Keratinocyte (primary cell): ENCODE results near the gene CDKN2AIP. TPM values are rescaled to one million over a fixed set of nuclear protein-coding genes. Genes with fewer than 3 reads are reported as not detected.

Experiments used
- DNase-seq: peaks from one replicate; pipeline ENCODE4 v3.0.0-alpha.2; 2011; ENCODE audit warnings: low read depth, missing footprints, low spot score
- FAIRE-seq: peaks from 2 replicates; lab custom pipeline; 2011; peaks lifted over from hg19 to GRCh38; lab: Jason Lieb, UNC
- H2AFZ ChIP-seq: 2 replicates; pipeline ENCODE4 v1.6.0; 2012; ENCODE audit warnings: low read length, control low read depth, inconsistent platforms; ENCODE audit not compliant: control insufficient read depth
- H3K27ac ChIP-seq: 2 replicates; pipeline ENCODE4 v1.5.1; 2011; ENCODE audit warnings: low read length; ENCODE audit not compliant: control insufficient read depth, insufficient read depth
- H3K27me3 ChIP-seq: 3 replicates; pipeline ENCODE4 v1.6.0; 2011; ENCODE audit warnings: low read length; ENCODE audit not compliant: control insufficient read depth, insufficient read depth; ENCODE audit errors: extremely low read depth
- H3K36me3 ChIP-seq, 2 experiments: 2 replicates in 1 of 2; 3 replicates in 1 of 2; pipeline ENCODE4 v1.5.1; 2011; ENCODE audit warnings: low read length in 2 of 2, mild to moderate bottlenecking in 1 of 2; ENCODE audit not compliant: control insufficient read depth in 2 of 2, insufficient read depth in 2 of 2; ENCODE audit errors: extremely low read depth in 1 of 2
- H3K4me1 ChIP-seq: 3 replicates; pipeline ENCODE4 v1.5.1; 2011; ENCODE audit warnings: low read length; ENCODE audit not compliant: control insufficient read depth, insufficient read depth; ENCODE audit errors: extremely low read depth
- H3K4me2 ChIP-seq: 3 replicates; pipeline ENCODE4 v1.6.0; 2011; ENCODE audit warnings: low read depth, low read length; ENCODE audit not compliant: control insufficient read depth, insufficient read depth; ENCODE audit errors: extremely low read depth
- H3K4me3 ChIP-seq, 3 experiments: fragments of 200-600 bp in 1 of 3; sonication (generic) in 1 of 3; 2 replicates in 2 of 3; 3 replicates in 1 of 3; pipeline ENCODE4 v1.5.1; 2011 to 2016; ENCODE audit warnings: low read length in 3 of 3, mild to moderate bottlenecking in 3 of 3, control low read depth in 2 of 3, inconsistent platforms in 1 of 3, low read depth in 1 of 3, mixed read lengths in 1 of 3, mixed run types in 1 of 3, moderate library complexity in 1 of 3; ENCODE audit not compliant: control insufficient read depth in 2 of 3, insufficient read depth in 2 of 3; ENCODE audit errors: extremely low read depth in 1 of 3
- H3K79me2 ChIP-seq: 2 replicates; pipeline ENCODE4 v1.6.0; 2012; ENCODE audit warnings: low read length; ENCODE audit not compliant: control insufficient read depth, insufficient read depth
- H3K9ac ChIP-seq: 3 replicates; pipeline ENCODE4 v1.6.0; 2011; ENCODE audit warnings: low read length; ENCODE audit not compliant: control insufficient read depth, insufficient read depth; ENCODE audit errors: extremely low read depth
- H3K9me1 ChIP-seq: 3 replicates; pipeline ENCODE4 v1.6.0; 2011; ENCODE audit warnings: low read length; ENCODE audit not compliant: control insufficient read depth, insufficient read depth; ENCODE audit errors: extremely low read depth
- H3K9me3 ChIP-seq: 2 replicates; pipeline ENCODE4 v1.5.1; 2012; ENCODE audit warnings: low read depth, low read length; ENCODE audit not compliant: control insufficient read depth
- H4K20me1 ChIP-seq: 3 replicates; pipeline ENCODE4 v1.6.0; 2011; ENCODE audit warnings: low read length; ENCODE audit not compliant: control insufficient read depth, insufficient read depth; ENCODE audit errors: extremely low read depth
- CTCF ChIP-seq, 3 experiments: IDR thresholded peaks in 1 of 3; conservative IDR thresholded peaks in 1 of 3; optimal IDR thresholded peaks in 1 of 3; 2 replicates in 2 of 3; 3 replicates in 1 of 3; pipeline versions ENCODE3 to v1.5.1; 2011; ENCODE audit warnings: low read length in 3 of 3, mild to moderate bottlenecking in 3 of 3, moderate library complexity in 2 of 3, control low read depth in 1 of 3, inconsistent platforms in 1 of 3; ENCODE audit not compliant: insufficient read depth in 2 of 3; ENCODE audit errors: extremely low read depth in 1 of 3
- EZH2 ChIP-seq: IDR thresholded peaks from one replicate; pipeline ENCODE4 v1.6.1; 2012; ENCODE audit warnings: inconsistent platforms, mild to moderate bottlenecking, low read length, moderate library complexity
- dilution Hi-C: fragments of 300-500 bp; cut with MboI; formaldehyde crosslinking; loops from one replicate; pipeline ENCODE4 v1.7.0; 2020; ENCODE audit warnings: low sequenced_read_pairs; ENCODE audit not compliant: extremely low pct_ligation_motif_present
- polyA plus RNA-seq, 5 experiments: library from polyadenylated mRNA; depleted of rRNA in 3 of 5; stranded (reverse) in 3 of 5; stranded (forward) in 1 of 5; unstranded in 1 of 5; fragments of >200 nt; gene quantifications; 1 replicate in 1 of 5; 2 replicates in 3 of 5; 3 replicates in 1 of 5; pipeline versions ENCODE4 v1.2.1 to v1.2.3, GENCODE V29; 2011 to 2012; ENCODE audit warnings: missing spikeins in 2 of 5, low read depth in 1 of 5, low replicate concordance in 1 of 5

The CDKN2AIP gene
- polyA plus RNA-seq, 1 donor (not counting 4 experiments of a cell fraction or from before 2014, with no cell fraction given) = 13.6 TPM

GRCh38 chr4:183430317-183430993 is 14.0 kb upstream of the CDKN2AIP start:
- dilution Hi-C loops = no loop called here
- H3K4me2 ChIP-seq = no peak overlapping the region
- no peak for TF ChIP-seq EZH2
- TF ChIP-seq CTCF (optimal IDR thresholded peaks at IDR 0.05 in 1 of 3, IDR thresholded peaks at IDR 0.05 in 1 of 3, conservative IDR thresholded peaks at IDR 0.05 in 1 of 3; ENCODE audit: extremely low read depth in 1 of 3, insufficient read depth in 2 of 3, low read length in 3 of 3) = no peak
- peaks cover 4% of the 10 kb centered on the region for H3K4me1 ChIP-seq
- no peak overlapping the region for H3K9ac ChIP-seq
- peak overlapping the region; percentile 82 for H2AFZ ChIP-seq
- DNase-seq (no peak), FAIRE-seq (no peak)
- no peaks in the 10 kb centered on the region for H3K9me3 ChIP-seq
- H3K36me3 ChIP-seq = no peaks in the 10 kb centered on the region
- H4K20me1 ChIP-seq = no peaks in the 10 kb centered on the region
- H3K27me3 ChIP-seq = no peaks in the 10 kb centered on the region
- no peaks in the 10 kb centered on the region for H3K9me1 ChIP-seq
- no peak overlapping the region for H3K4me3 ChIP-seq
- no peaks in the 10 kb centered on the region for H3K79me2 ChIP-seq
- H3K27ac ChIP-seq = no peak overlapping the region

GRCh38 chr4:183430994-183431347 is 13.5 kb upstream of the CDKN2AIP start:
- no peaks in the 10 kb centered on the region for H3K79me2 ChIP-seq
- H3K4me1 ChIP-seq = peaks cover 4% of the 10 kb centered on the region
- H2AFZ ChIP-seq = peak overlapping the region; percentile 82
- no peak overlapping the region for H3K4me2 ChIP-seq
- H4K20me1 ChIP-seq = no peaks in the 10 kb centered on the region
- no peaks in the 10 kb centered on the region for H3K36me3 ChIP-seq
- FAIRE-seq (peak; percentile 9), DNase-seq (no peak)
- no peak overlapping the region for H3K9ac ChIP-seq
- dilution Hi-C loops = no loop called here
- H3K4me3 ChIP-seq = no peak overlapping the region
- no peak overlapping the region for H3K27ac ChIP-seq
- H3K9me3 ChIP-seq = no peaks in the 10 kb centered on the region
- TF ChIP-seq EZH2 (no peak), CTCF (optimal IDR thresholded peaks at IDR 0.05 in 1 of 3, IDR thresholded peaks at IDR 0.05 in 1 of 3, conservative IDR thresholded peaks at IDR 0.05 in 1 of 3; ENCODE audit: extremely low read depth in 1 of 3, insufficient read depth in 2 of 3, low read length in 3 of 3) (no peak)
- no peaks in the 10 kb centered on the region for H3K27me3 ChIP-seq
- no peaks in the 10 kb centered on the region for H3K9me1 ChIP-seq
